Mesangial cell (primary cell): ENCODE results near the gene RASD2. TPM values are rescaled to one million over a fixed set of nuclear protein-coding genes. Genes with fewer than 3 reads are reported as not detected.

ENCODE experiments used
- total RNA-seq: library from RNA; depleted of rRNA; stranded (reverse); fragments of >200 nt; gene quantifications from 2 replicates; pipeline ENCODE4 v1.2.3, GENCODE V29; 2015

The RASD2 gene
- under 0.01 and 0.13 TPM in 2 replicates for total RNA-seq

GRCh38 chr22:35540595-35541253 lies at the start of gene RASD2:
Gene RASD2 (plus strand): TSS chr22:35540831. CDS start chr22:35546810, 5,979 bp downstream.

Other genes with a start within 250 kb of the RASD2 start
- 20.9 and 50.5 TPM in 2 replicates for gene TOM1, start 240.9 kb upstream of the RASD2 start, total RNA-seq
- gene HMOX1, start 159.7 kb upstream of the RASD2 start, total RNA-seq, result 2.8 and 11.0 TPM in 2 replicates
- gene MCM5, start 140.7 kb upstream of the RASD2 start, total RNA-seq, result 19.6 and 105 TPM in 2 replicates
- not detected in 2 replicates for gene MB, start 76.5 kb downstream of the RASD2 start, total RNA-seq
- 4.4 and 9.0 TPM in 2 replicates for gene APOL6, start 107.6 kb downstream of the RASD2 start, total RNA-seq
- not detected in 2 replicates for gene APOL5, start 177.0 kb downstream of the RASD2 start, total RNA-seq